H1 (cell line): ENCODE data around the gene RAD51B. TPM values are rescaled to one million over a fixed set of nuclear protein-coding genes. Genes with fewer than 3 reads are reported as not detected.

Experiments used
- CTCF ChIA-PET: fragments of 300-600 bp; sonication (Branson Sonifier 250); formaldehyde crosslinking; loops from one replicate; lab custom pipeline; 2021; ENCODE audit not compliant: partially characterized antibody; lab: Charles Lee
- POLR2A ChIA-PET: fragments of 300-600 bp; sonication (Branson Sonifier 250); formaldehyde crosslinking; loops from one replicate; lab custom pipeline; 2021; ENCODE audit warnings: inconsistent platforms; ENCODE audit not compliant: partially characterized antibody; lab: Charles Lee
- DNase-seq, 2 experiments: peaks; one replicate each; pipeline versions ENCODE4 v3.0.0 to v3.0.0-alpha.2; 2010 to 2022; ENCODE audit warnings: low spot score in 2 of 2, low read depth in 1 of 2, mixed read lengths in 1 of 2
- FAIRE-seq: peaks from 2 replicates; lab custom pipeline; 2011; peaks lifted over from hg19 to GRCh38; lab: Jason Lieb, UNC
- H2AFZ ChIP-seq: 2 replicates; pipeline ENCODE4 v1.8.1; 2012; ENCODE audit warnings: low read length, inconsistent platforms
- H2AK5ac ChIP-seq: 2 replicates; pipeline ENCODE4 v1.6.1; 2013; ENCODE audit warnings: low read depth, low read length
- H2BK120ac ChIP-seq: replicated peaks from 2 replicates; pipeline ENCODE3; 2013; ENCODE audit warnings: low read depth, low read length, inconsistent platforms
- H2BK12ac ChIP-seq: 2 replicates; pipeline ENCODE4 v1.6.1; 2013; ENCODE audit warnings: low read depth, low read length
- H2BK15ac ChIP-seq: 2 replicates; pipeline ENCODE4 v1.6.1; 2013; ENCODE audit warnings: low read length
- H2BK20ac ChIP-seq: 2 replicates; pipeline ENCODE4 v1.6.1; 2013; ENCODE audit warnings: low read length
- H2BK5ac ChIP-seq: 2 replicates; pipeline ENCODE4 v1.6.1; 2013; ENCODE audit warnings: low read depth, low read length
- H3K14ac ChIP-seq: 2 replicates; pipeline ENCODE4 v1.6.1; 2013; ENCODE audit warnings: inconsistent platforms; ENCODE audit not compliant: insufficient read length
- H3K18ac ChIP-seq: 2 replicates; pipeline ENCODE4 v1.6.1; 2013; ENCODE audit warnings: low read length; ENCODE audit errors: extremely low read depth
- H3K23ac ChIP-seq: 2 replicates; pipeline ENCODE4 v1.6.1; 2013; ENCODE audit warnings: inconsistent platforms; ENCODE audit not compliant: insufficient read length
- H3K23me2 ChIP-seq: 2 replicates; pipeline ENCODE4 v1.6.1; 2013; ENCODE audit warnings: low read depth, low read length
- H3K27ac ChIP-seq: 2 replicates; pipeline ENCODE4 v1.6.1; 2011; ENCODE audit warnings: low read depth, low read length, inconsistent platforms
- H3K27me3 ChIP-seq, 4 experiments: replicated peaks in 1 of 4; 1 replicate in 1 of 4; 2 replicates in 3 of 4; pipeline versions ENCODE4 v1.6.1 to v1.8.1; 2011 to 2013; ENCODE audit warnings: low read length in 3 of 4, mild to moderate bottlenecking in 3 of 4, inconsistent platforms in 2 of 4, mixed read lengths in 2 of 4, moderate library complexity in 1 of 4; ENCODE audit not compliant: control insufficient read depth in 3 of 4, insufficient read depth in 3 of 4; ENCODE audit errors: extremely low read depth in 1 of 4
- H3K36me3 ChIP-seq, 4 experiments: 2 replicates each; pipeline versions ENCODE4 v1.6.1 to v1.8.1; 2011 to 2013; ENCODE audit warnings: mild to moderate bottlenecking in 4 of 4, low read length in 3 of 4, moderate library complexity in 2 of 4, control low read depth in 1 of 4, inconsistent platforms in 1 of 4; ENCODE audit not compliant: insufficient read depth in 4 of 4, control insufficient read depth in 2 of 4
- H3K4ac ChIP-seq: replicated peaks from 2 replicates; pipeline ENCODE3; 2013; ENCODE audit warnings: low read length, low read depth, mixed read lengths, inconsistent platforms; ENCODE audit not compliant: insufficient read length
- H3K4me1 ChIP-seq, 4 experiments: replicated peaks in 1 of 4; 1 replicate in 1 of 4; 2 replicates in 3 of 4; pipeline versions ENCODE4 v1.6.1 to v1.8.1; 2011 to 2013; ENCODE audit warnings: low read length in 3 of 4, inconsistent platforms in 2 of 4, mixed read lengths in 1 of 4; ENCODE audit not compliant: insufficient read depth in 4 of 4, control insufficient read depth in 3 of 4
- H3K4me2 ChIP-seq, 2 experiments: 2 replicates each; pipeline versions ENCODE4 v1.6.1 to v1.8.1; 2011 to 2013; ENCODE audit warnings: low read depth in 2 of 2, low read length in 2 of 2, control low read depth in 1 of 2, inconsistent platforms in 1 of 2, mild to moderate bottlenecking in 1 of 2; ENCODE audit not compliant: insufficient read depth in 1 of 2
- H3K4me3 ChIP-seq, 4 experiments: fragments of 200-600, 300-600 bp in 1 of 4; sonication (generic), shearing (Covaris generic), sonication (Bioruptor Twin) in 1 of 4; 2 replicates each; pipeline versions ENCODE4 v1.5.1 to v1.8.1; 2011 to 2016; ENCODE audit warnings: low read length in 4 of 4, low read depth in 3 of 4, control low read depth in 2 of 4, inconsistent platforms in 2 of 4, mild to moderate bottlenecking in 2 of 4, mixed read lengths in 1 of 4, moderate library complexity in 1 of 4; ENCODE audit not compliant: insufficient read depth in 2 of 4; ENCODE audit errors: extremely low read depth in 1 of 4
- H3K56ac ChIP-seq: replicated peaks from 2 replicates; pipeline ENCODE3; 2013; ENCODE audit warnings: low read depth, mild to moderate bottlenecking, mixed read lengths, low read length, inconsistent platforms; ENCODE audit not compliant: insufficient read length
- H3K79me1 ChIP-seq: 2 replicates; pipeline ENCODE4 v1.6.1; 2013; ENCODE audit warnings: low read depth, low read length, control low read depth
- H3K79me2 ChIP-seq, 2 experiments: 2 replicates each; pipeline versions ENCODE4 v1.6.1 to v1.8.1; 2012 to 2013; ENCODE audit warnings: low read length in 2 of 2, mild to moderate bottlenecking in 2 of 2, inconsistent platforms in 1 of 2; ENCODE audit not compliant: insufficient read depth in 2 of 2, control insufficient read depth in 1 of 2
- H3K9ac ChIP-seq, 4 experiments: replicated peaks in 1 of 4; 1 replicate in 1 of 4; 2 replicates in 3 of 4; pipeline versions ENCODE4 v1.6.1 to v1.8.1; 2011 to 2013; ENCODE audit warnings: low read depth in 3 of 4, low read length in 3 of 4, control low read depth in 2 of 4, mild to moderate bottlenecking in 2 of 4, moderate library complexity in 2 of 4, inconsistent platforms in 1 of 4; ENCODE audit errors: extremely low read depth in 1 of 4
- H3K9me3 ChIP-seq, 2 experiments: 2 replicates each; pipeline versions ENCODE4 v1.6.1 to v1.8.1; 2012 to 2013; ENCODE audit warnings: mild to moderate bottlenecking in 2 of 2, moderate library complexity in 2 of 2, control low read depth in 1 of 2, inconsistent platforms in 1 of 2, low read depth in 1 of 2, low read length in 1 of 2, mixed read lengths in 1 of 2; ENCODE audit not compliant: insufficient read depth in 2 of 2
- H4K20me1 ChIP-seq, 2 experiments: replicated peaks in 1 of 2; 2 replicates each; pipeline versions ENCODE3 to v1.8.1; 2011 to 2013; ENCODE audit warnings: inconsistent platforms in 2 of 2, low read length in 2 of 2, mild to moderate bottlenecking in 1 of 2; ENCODE audit not compliant: insufficient read depth in 2 of 2, control insufficient read depth in 1 of 2
- H4K5ac ChIP-seq: 2 replicates; pipeline ENCODE4 v1.6.1; 2013; ENCODE audit warnings: low read length, low read depth, mixed read lengths, inconsistent platforms; ENCODE audit not compliant: insufficient read length
- H4K8ac ChIP-seq: 2 replicates; pipeline ENCODE4 v1.8.0; 2013; ENCODE audit warnings: mild to moderate bottlenecking, moderate library complexity, low read length, inconsistent platforms; ENCODE audit not compliant: insufficient read depth; ENCODE audit errors: extremely low read depth
- H4K91ac ChIP-seq: replicated peaks from 2 replicates; pipeline ENCODE3; 2013; ENCODE audit warnings: low read length, mixed read lengths, inconsistent platforms; ENCODE audit not compliant: insufficient read length
- CTCF ChIP-seq, 3 experiments: IDR thresholded peaks; 1 replicate in 2 of 3; 2 replicates in 1 of 3; pipeline versions ENCODE4 v1.5.1 to v1.6.1; 2011; ENCODE audit warnings: low read length in 3 of 3, mild to moderate bottlenecking in 3 of 3, inconsistent platforms in 2 of 3, low read depth in 1 of 3, moderate library complexity in 1 of 3; ENCODE audit not compliant: insufficient read depth in 1 of 3; ENCODE audit errors: control extremely low read depth in 1 of 3
- EP300 ChIP-seq, 2 experiments: IDR thresholded peaks; 1 replicate in 1 of 2; 2 replicates in 1 of 2; pipeline ENCODE4 v1.6.1; 2011 to 2012; ENCODE audit warnings: low read depth in 2 of 2, low read length in 2 of 2, mild to moderate bottlenecking in 2 of 2, borderline replicate concordance in 1 of 2, inconsistent platforms in 1 of 2, moderate library complexity in 1 of 2
- EZH2 ChIP-seq: fragments of 200-600 bp; sonication (generic); IDR thresholded peaks from 2 replicates; pipeline ENCODE4 v1.7.1; 2012; ENCODE audit warnings: low read depth, mild to moderate bottlenecking, moderate library complexity, low read length, inconsistent platforms; ENCODE audit not compliant: severe bottlenecking
- SP4 ChIP-seq: IDR thresholded peaks from 2 replicates; pipeline ENCODE4 v1.6.1; 2012; ENCODE audit warnings: low read length, inconsistent platforms
- TAF7 ChIP-seq: optimal IDR thresholded peaks from 2 replicates; pipeline ENCODE3; 2011; ENCODE audit warnings: low read depth, mild to moderate bottlenecking, inconsistent platforms, low read length, moderate library complexity, borderline replicate concordance
- TBP ChIP-seq: IDR thresholded peaks from 2 replicates; pipeline ENCODE4 v1.6.1; 2011; ENCODE audit warnings: low read depth, low read length, improper control_type of control experiment
- WGBS, 2 experiments: shearing (Covaris generic) in 1 of 2; methylation state at CpG; one replicate each; pipeline versions ENCODE4 v1.1.6 to v1.1.7; 2013 to 2015; ENCODE audit warnings: low lambda C conversion rate in 2 of 2, mixed read lengths in 2 of 2, inconsistent platforms in 1 of 2, low coverage in 1 of 2, missing lambda C conversion rate in 1 of 2; ENCODE audit not compliant: insufficient replicate concordance in 2 of 2, insufficient coverage in 1 of 2, insufficient read length in 1 of 2; ENCODE audit errors: extremely low coverage in 1 of 2, missing lambda C conversion rate in 1 of 2; 5-methylcytosine and 5-hydroxymethylcytosine counted together
- polyA plus RNA-seq, 7 experiments: library from polyadenylated mRNA; depleted of rRNA in 3 of 7; stranded (reverse) in 5 of 7; unstranded in 2 of 7; fragments of >200 nt in 5 of 7; fragments of 200-250 nt in 2 of 7; gene quantifications; 1 replicate in 5 of 7; 2 replicates in 1 of 7; 4 replicates in 1 of 7; pipeline versions ENCODE4 v1.2.1 to v1.2.3, GENCODE V29; 2011 to 2013; ENCODE audit warnings: missing spikeins in 2 of 7, mixed read lengths in 2 of 7
- total RNA-seq: library from RNA; stranded (reverse); fragmentation: NEBNext Ultra II Directional; extraction: Animal tissue kit (Norgen Biotek cat#: 25700); gene quantifications from 2 replicates; pipeline ENCODE4 v1.2.1, GENCODE V29; 2021

Gene RAD51B
- total and polyA plus RNA-seq, 2 of the 8 experiments (the other 6 are each of a cell fraction or from before 2014, with no cell fraction given): 3.9 to 14.9 TPM

DNA sequence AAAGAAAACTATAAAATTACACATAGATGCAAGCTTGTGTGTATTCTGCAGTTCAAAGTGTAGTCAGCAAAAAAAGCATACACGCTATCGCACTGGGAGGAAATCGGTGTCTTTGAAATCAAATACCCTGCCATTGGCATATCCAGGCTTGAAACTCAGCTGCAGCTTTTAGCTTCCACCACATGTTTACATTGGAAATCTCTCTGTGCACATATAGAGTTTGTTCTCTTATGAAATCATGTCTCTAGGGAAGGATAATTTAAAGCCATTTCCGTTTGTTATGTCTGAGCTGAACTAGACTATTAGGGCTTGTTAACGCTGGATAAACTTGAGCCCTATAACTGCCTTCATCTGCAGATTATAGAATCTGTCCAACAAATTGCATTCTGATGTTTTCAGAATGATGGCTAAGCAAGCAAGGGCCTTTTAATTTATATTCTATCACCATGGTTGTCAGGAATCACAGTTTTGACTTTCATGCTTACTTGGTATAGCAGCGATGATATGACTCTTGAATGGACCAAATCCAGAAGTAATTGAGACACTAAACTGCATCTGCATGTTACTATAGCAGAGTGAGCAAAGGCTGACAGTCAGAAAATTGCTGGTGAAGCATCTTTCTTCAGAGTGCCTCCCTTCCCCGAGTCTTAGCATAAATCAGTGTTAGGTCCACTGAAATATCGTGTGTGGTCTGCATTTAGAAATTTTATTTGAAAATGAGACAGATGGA lies 530.5 kb downstream of the RAD51B start:
- Histone ChIP-seq H4K5ac (no peak overlapping the region), H2BK20ac (no peak overlapping the region), H3K56ac (no peak overlapping the region), H3K4me1 (no peaks in the 10 kb centered on the region; a peak in 1 of 7 replicates), H3K4me2 (no peak overlapping the region), H3K79me1 (no peaks in the 10 kb centered on the region), H2BK5ac (no peak overlapping the region), H3K4me3 (no peak overlapping the region), H3K23me2 (no peaks in the 10 kb centered on the region), H4K8ac (no peak overlapping the region), H3K27me3 (no peaks in the 10 kb centered on the region; a peak in 1 of 7 replicates), H3K23ac (no peak overlapping the region), H2AFZ (no peak overlapping the region), H2AK5ac (no peak overlapping the region), H3K27ac (no peak overlapping the region), H3K14ac (no peak overlapping the region), H2BK15ac (no peak overlapping the region), H3K4ac (no peak overlapping the region), H2BK12ac (no peak overlapping the region), H3K79me2 (no peaks in the 10 kb centered on the region), H3K9ac (no peak overlapping the region), H3K36me3 (no peaks in the 10 kb centered on the region), H2BK120ac (no peak overlapping the region), H3K9me3 (no peaks in the 10 kb centered on the region), H3K18ac (no peak overlapping the region), H4K91ac (no peak overlapping the region), H4K20me1 (no peaks in the 10 kb centered on the region)
- 95% methylated on average over 8 of the region's 8 CpGs; no CpG with 5 or more reads in 1 of the 2 experiments for WGBS, 2 experiments
- FAIRE-seq: no peak
- no peak for DNase-seq
- ChIA-PET POLR2A (no interaction called here), CTCF (no interaction called here)
- TF ChIP-seq CTCF (IDR thresholded peaks at IDR 0.05; ENCODE audit: control extremely low read depth in 1 of 3, insufficient read depth in 1 of 3, low read depth in 1 of 3, low read length in 3 of 3) (no peak), TAF7 (no peak), EZH2 (no peak), TBP (no peak), SP4 (no peak), EP300 (IDR thresholded peaks at IDR 0.05; ENCODE audit: borderline replicate concordance in 1 of 2, low read depth in 2 of 2, low read length in 2 of 2) (no peak)
